IMR-90 (cell line): ENCODE measurements around the gene CDT1. TPM values are rescaled to one million over a fixed set of nuclear protein-coding genes. Genes with fewer than 3 reads are reported as not detected.
A peak's percentile ranks its signal among the peaks of the same experiment; 100 is the strongest.

Source experiments
- ATAC-seq: fragments of 200-7000 bp; cut with Tn5 transposase; 2 replicates; pipeline ENCODE4 v1.9.1; 2020; ENCODE audit warnings: low read depth, mild to moderate bottlenecking, moderate library complexity
- BruUV-seq: library from RNA; stranded (reverse); fragments of 400-500 nt; replicated peaks from 2 replicates; lab custom pipeline; 2021; lab: Mats Ljungman, UMichigan
- CTCF ChIA-PET: fragments of 300-600 bp; formaldehyde crosslinking; extraction: SDS; loops from one replicate; lab custom pipeline; 2021; ENCODE audit warnings: antibody characterized with exemption; lab: Yijun Ruan, JAX
- POLR2A ChIA-PET: fragments of 300-600 bp; sonication (Branson Sonifier 250); formaldehyde crosslinking; loops from one replicate; lab custom pipeline; 2022; ENCODE audit warnings: antibody characterized with exemption; ENCODE audit not compliant: unreplicated experiment; lab: Charles Lee
- DNase-seq: peaks from one replicate; pipeline ENCODE4 v3.0.0; 2013
- H2AFZ ChIP-seq: replicated peaks from 2 replicates; pipeline ENCODE3; 2013; ENCODE audit warnings: low read length, mild to moderate bottlenecking; ENCODE audit not compliant: poor library complexity
- H2AK5ac ChIP-seq: 2 replicates; pipeline ENCODE4 v1.6.1; 2013; ENCODE audit warnings: low read depth, low read length, inconsistent platforms
- H2AK9ac ChIP-seq: replicated peaks from 2 replicates; pipeline ENCODE3; 2013; ENCODE audit warnings: mild to moderate bottlenecking, low read depth, low read length, moderate library complexity; ENCODE audit not compliant: poor library complexity
- H2BK120ac ChIP-seq: 2 replicates; pipeline ENCODE4 v1.6.1; 2013; ENCODE audit warnings: low read depth, low read length, inconsistent platforms
- H2BK15ac ChIP-seq: 3 replicates; pipeline ENCODE4 v1.6.1; 2013; ENCODE audit warnings: low read depth, low read length, inconsistent platforms
- H2BK20ac ChIP-seq: 2 replicates; pipeline ENCODE4 v1.6.1; 2013; ENCODE audit warnings: low read depth, mild to moderate bottlenecking, inconsistent platforms, low read length, moderate library complexity
- H2BK5ac ChIP-seq: 2 replicates; pipeline ENCODE4 v1.6.1; 2013; ENCODE audit warnings: mild to moderate bottlenecking, low read depth, low read length, inconsistent platforms; ENCODE audit not compliant: poor library complexity, severe bottlenecking
- H3K14ac ChIP-seq: replicated peaks from 2 replicates; pipeline ENCODE4 v1.6.1; 2013; ENCODE audit warnings: low read depth, low read length, inconsistent platforms
- H3K18ac ChIP-seq: 2 replicates; pipeline ENCODE4 v1.6.1; 2013; ENCODE audit warnings: low read depth, low read length, control low read depth
- H3K23ac ChIP-seq: 2 replicates; pipeline ENCODE4 v1.6.1; 2013; ENCODE audit warnings: low read depth, low read length, inconsistent platforms
- H3K27ac ChIP-seq: 2 replicates; pipeline ENCODE4 v1.5.1; 2013; ENCODE audit warnings: mild to moderate bottlenecking, control low read depth, low read length; ENCODE audit not compliant: insufficient read depth
- H3K27me3 ChIP-seq: 2 replicates; pipeline ENCODE4 v1.6.1; 2013; ENCODE audit warnings: low read length; ENCODE audit not compliant: control insufficient read depth, insufficient read depth
- H3K36me3 ChIP-seq: 2 replicates; pipeline ENCODE4 v1.6.1; 2013; ENCODE audit warnings: low read length, mixed read lengths; ENCODE audit not compliant: control insufficient read depth, insufficient read depth
- H3K4ac ChIP-seq: 2 replicates; pipeline ENCODE4 v1.6.1; 2013; ENCODE audit warnings: low read depth, low read length, inconsistent platforms
- H3K4me1 ChIP-seq: 2 replicates; pipeline ENCODE4 v1.6.1; 2013; ENCODE audit warnings: low read length, mixed read lengths; ENCODE audit not compliant: control insufficient read depth, insufficient read depth
- H3K4me2 ChIP-seq: 2 replicates; pipeline ENCODE4 v1.6.1; 2013; ENCODE audit warnings: low read depth, mild to moderate bottlenecking, control low read depth, low read length, moderate library complexity
- H3K4me3 ChIP-seq: 2 replicates; pipeline ENCODE4 v1.5.1; 2013; ENCODE audit warnings: low read depth, mild to moderate bottlenecking, control low read depth, low read length, moderate library complexity; ENCODE audit not compliant: insufficient read depth
- H3K56ac ChIP-seq: 2 replicates; pipeline ENCODE4 v1.6.1; 2013; ENCODE audit warnings: low read length, inconsistent platforms; ENCODE audit not compliant: insufficient read depth; ENCODE audit errors: extremely low read depth
- H3K79me1 ChIP-seq, 2 experiments: 2 replicates each; pipeline ENCODE4 v1.6.1; 2013; ENCODE audit warnings: low read length in 2 of 2, inconsistent platforms in 1 of 2, low read depth in 1 of 2
- H3K9ac ChIP-seq: 2 replicates; pipeline ENCODE4 v1.6.1; 2013; ENCODE audit warnings: low read depth, low read length, control low read depth
- H3K9me1 ChIP-seq: 2 replicates; pipeline ENCODE4 v1.6.1; 2013; ENCODE audit warnings: low read length, inconsistent platforms; ENCODE audit not compliant: insufficient read depth
- H3K9me3 ChIP-seq: 2 replicates; pipeline ENCODE4 v1.6.1; 2013; ENCODE audit warnings: low read length; ENCODE audit not compliant: control insufficient read depth, insufficient read depth
- H4K20me1 ChIP-seq: 2 replicates; pipeline ENCODE4 v1.6.1; 2013; ENCODE audit warnings: low read length, inconsistent platforms; ENCODE audit not compliant: insufficient read depth
- H4K5ac ChIP-seq: 2 replicates; pipeline ENCODE4 v1.6.1; 2013; ENCODE audit warnings: mild to moderate bottlenecking, low read depth, low read length, control low read depth
- H4K8ac ChIP-seq, 2 experiments: 2 replicates each; pipeline ENCODE4 v1.6.1; 2013; ENCODE audit warnings: low read depth in 2 of 2, low read length in 2 of 2, control low read depth in 1 of 2, inconsistent platforms in 1 of 2
- H4K91ac ChIP-seq: 2 replicates; pipeline ENCODE4 v1.6.1; 2013; ENCODE audit warnings: low read depth, low read length, inconsistent platforms; ENCODE audit not compliant: insufficient read depth
- BHLHE40 ChIP-seq: fragments of 150-350 bp; IDR thresholded peaks from 2 replicates; pipeline ENCODE4 v1.6.1; 2016; ENCODE audit warnings: mild to moderate bottlenecking, low read depth, low read length
- CEBPB ChIP-seq: IDR thresholded peaks from 2 replicates; pipeline ENCODE4 v1.6.1; 2012; ENCODE audit warnings: low read depth, low read length, improper control_type of control experiment
- CHD1 ChIP-seq: IDR thresholded peaks from 2 replicates; pipeline ENCODE4 v1.6.1; 2012; ENCODE audit warnings: low read depth, low read length, improper control_type of control experiment
- FOS ChIP-seq: fragments of 150-350 bp; IDR thresholded peaks from 2 replicates; pipeline ENCODE4 v1.6.1; 2016; ENCODE audit warnings: low read depth, low read length
- MAZ ChIP-seq: IDR thresholded peaks from 2 replicates; pipeline ENCODE4 v1.6.1; 2012; ENCODE audit warnings: low read depth, mild to moderate bottlenecking, low read length, improper control_type of control experiment, moderate library complexity, borderline replicate concordance
- MXI1 ChIP-seq: IDR thresholded peaks from 2 replicates; pipeline ENCODE4 v1.6.1; 2012; ENCODE audit warnings: low read depth, mild to moderate bottlenecking, low read length, moderate library complexity, borderline replicate concordance
- NFE2L2 ChIP-seq: fragments of 150-350 bp; IDR thresholded peaks from 2 replicates; pipeline ENCODE4 v1.6.1; 2016; ENCODE audit warnings: low read depth, mild to moderate bottlenecking, low read length
- RAD21 ChIP-seq: IDR thresholded peaks from 2 replicates; pipeline ENCODE4 v1.6.1; 2012; ENCODE audit warnings: low read length, improper control_type of control experiment
- RFX5 ChIP-seq: IDR thresholded peaks from 2 replicates; pipeline ENCODE4 v1.8.0; 2012; ENCODE audit warnings: low read depth, mild to moderate bottlenecking, low read length, moderate library complexity
- SMC3 ChIP-seq: fragments of 150-350 bp; IDR thresholded peaks from 2 replicates; pipeline ENCODE4 v1.6.1; 2016; ENCODE audit warnings: low read depth, mild to moderate bottlenecking, antibody characterized with exemption, low read length, moderate library complexity
- WGBS, 2 experiments: methylation state at CpG; one replicate each; pipeline versions ENCODE4 v1.1.5 to v1.1.7; 2013; ENCODE audit warnings: missing lambda C conversion rate in 2 of 2; ENCODE audit not compliant: insufficient read length in 1 of 2; ENCODE audit errors: extremely low coverage in 2 of 2; 5-methylcytosine and 5-hydroxymethylcytosine counted together
- dilution Hi-C: fragments of 300-500 bp; cut with HindIII; formaldehyde crosslinking; loops from one replicate; pipeline ENCODE4 v1.14.3; 2018; ENCODE audit warnings: low sequenced_read_pairs; ENCODE audit not compliant: unreplicated experiment
- in situ Hi-C: fragments of 300-500 bp; cut with MboI; formaldehyde crosslinking; loops from 3 replicates; pipeline ENCODE4 v1.14.3; 2019; ENCODE audit warnings: low sequenced_read_pairs, inconsistent platforms, mixed read lengths
- intact Hi-C: fragments of 100-400 bp; cut with micrococcal nuclease; formaldehyde crosslinking; loops from 2 replicates; pipeline ENCODE4 v1.10.0; 2022
- polyA plus RNA-seq, 3 experiments: library from polyadenylated mRNA; depleted of rRNA; stranded (reverse); fragments of >200 nt; gene quantifications; 2 replicates each; pipeline ENCODE4 v1.2.3, GENCODE V29; 2012; ENCODE audit warnings: low replicate concordance in 1 of 3
- total RNA-seq: library from RNA; depleted of rRNA; stranded (reverse); fragments of >200 nt; gene quantifications from 2 replicates; pipeline ENCODE4 v1.2.3, GENCODE V29; 2012
- TF ChIP-seq, protein P1 (sequence below): fragments of 150-350 bp; IDR thresholded peaks from 2 replicates; pipeline ENCODE4 v1.6.1; 2016; ENCODE audit warnings: low read depth, mild to moderate bottlenecking, low read length, moderate library complexity, borderline replicate concordance

CDT1 gene
- total and polyA plus RNA-seq, 2 of the 4 experiments (the other 2 are of a cell fraction), result 3.2 to 11.8 TPM

DNA sequence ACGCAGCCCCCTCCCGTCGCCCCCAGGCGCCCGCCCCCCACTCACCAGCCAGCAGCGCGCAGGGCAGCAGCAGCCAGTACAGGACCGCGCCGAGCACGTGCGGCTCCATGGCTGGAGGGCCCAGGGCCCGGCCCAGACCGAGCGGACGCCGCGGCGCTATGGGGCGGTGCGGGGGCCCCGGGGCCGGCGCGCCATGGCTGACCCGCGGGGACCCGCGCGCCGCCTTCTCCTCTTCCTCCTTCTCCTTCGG, 18.8 kb upstream of the CDT1 start:
- intact Hi-C loops, result loop anchor here (1.0 kb wide), 2 partner anchors 41 to 47 kb away; no protein-coding TSS in a partner anchor
- Histone ChIP-seq H3K23ac (no peak overlapping the region), H4K91ac (no peak overlapping the region; the same call in 1 of the 2 replicates), H2BK15ac (no peak overlapping the region), H2AK9ac (peak overlapping the region; percentile 95), H4K5ac (no peak overlapping the region), H3K9me3 (no peaks in the 10 kb centered on the region), H3K4me2 (no peak overlapping the region; the same call in 1 of the 2 replicates), H3K56ac (no peak overlapping the region), H2BK120ac (no peak overlapping the region), H2BK5ac (peak overlapping the region; percentile 88), H3K79me1 (peaks cover 0 to 40% of the 10 kb centered on the region in 2 experiments; a peak in 2 of 4 replicates), H3K4me3 (peak overlapping the region; percentile 92), H3K9me1 (peaks cover 11% of the 10 kb centered on the region), H3K27ac (peak overlapping the region; percentile 82), H2AFZ (peak overlapping the region; percentile 74), H3K14ac (no peak overlapping the region), H3K4me1 (peaks cover 39% of the 10 kb centered on the region), H3K27me3 (no peaks in the 10 kb centered on the region), H3K36me3 (no peaks in the 10 kb centered on the region), H3K9ac (peak overlapping the region; percentile 83), H3K18ac (no peak overlapping the region), H4K8ac (no peak overlapping the region; a peak in 2 of 4 replicates), H2BK20ac (no peak overlapping the region), H4K20me1 (peaks cover 48% of the 10 kb centered on the region), H3K4ac (peak overlapping the region; percentile 30; the same call in 1 of the 2 replicates), H2AK5ac (no peak overlapping the region)
- in situ Hi-C loops, result loop anchor here (5.0 kb wide), 1 partner anchor 37 kb away; no protein-coding TSS in a partner anchor
- BruUV-seq, result no TSS peak
- no peak for DNase-seq
- WGBS, 2 experiments, result 0% methylated on average over 8 of the region's 32 CpGs; no CpG with 5 or more reads in 1 of the 2 experiments
- TF ChIP-seq RFX5 (no peak), CEBPB (no peak), SMC3 (no peak), BHLHE40 (peak; percentile 63; the same call in 1 of the 2 replicates), CHD1 (no peak), MAZ (0 out of 2 replicates have a peak, but pooled peaks have one; percentile 3), NFE2L2 (no peak), RAD21 (no peak), FOS (no peak), MXI1 (no peak)
- TF ChIP-seq, protein P1, sequence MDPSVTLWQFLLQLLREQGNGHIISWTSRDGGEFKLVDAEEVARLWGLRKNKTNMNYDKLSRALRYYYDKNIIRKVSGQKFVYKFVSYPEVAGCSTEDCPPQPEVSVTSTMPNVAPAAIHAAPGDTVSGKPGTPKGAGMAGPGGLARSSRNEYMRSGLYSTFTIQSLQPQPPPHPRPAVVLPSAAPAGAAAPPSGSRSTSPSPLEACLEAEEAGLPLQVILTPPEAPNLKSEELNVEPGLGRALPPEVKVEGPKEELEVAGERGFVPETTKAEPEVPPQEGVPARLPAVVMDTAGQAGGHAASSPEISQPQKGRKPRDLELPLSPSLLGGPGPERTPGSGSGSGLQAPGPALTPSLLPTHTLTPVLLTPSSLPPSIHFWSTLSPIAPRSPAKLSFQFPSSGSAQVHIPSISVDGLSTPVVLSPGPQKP, result no peak
- ATAC-seq, result peak; percentile 42
- dilution Hi-C loops, result no loop called here
- POLR2A ChIA-PET, result no interaction called here
- CTCF ChIA-PET, result interaction anchor here (0.6 to 1.2 kb wide), 4 partner anchors 12 to 47 kb away, joined by 3 to 4 read pairs (median 4); no protein-coding TSS in a partner anchor
